ENCODE measurements around the gene BCL2L12.

The BCL2L12 gene

GRCh38 chr19:49642492-49643035 lies 23.2 kb upstream of the BCL2L12 start:
- no peak for DNase-seq

- no peak for DNase-seq
These were observed 22.3 kb upstream of the BCL2L12 start for GRCh38 chr19:49643466-49643865.

- no peak for DNase-seq
These were observed 20.1 kb upstream of the BCL2L12 start for GRCh38 chr19:49645592-49645991.

GRCh38 chr19:49645995-49646394 lies 19.7 kb upstream of the BCL2L12 start:
- DNase-seq, result no peak

- no peak for DNase-seq
These were observed 19.1 kb upstream of the BCL2L12 start for GRCh38 chr19:49646586-49646985.

- no peak for DNase-seq
These were observed 14.5 kb upstream of the BCL2L12 start for GRCh38 chr19:49651029-49651819.

GRCh38 chr19:49651820-49652550 lies 13.7 kb upstream of the BCL2L12 start:
- no peak for DNase-seq

- DNase-seq, result no peak
These were observed 12.9 kb upstream of the BCL2L12 start for GRCh38 chr19:49652551-49653465.

GRCh38 chr19:49653466-49653806 lies 12.3 kb upstream of the BCL2L12 start:
- no peak for DNase-seq

GRCh38 chr19:49654581-49654980 lies 11.2 kb upstream of the BCL2L12 start:
- DNase-seq, result no peak

- no peak for DNase-seq
These were observed 9.9 kb upstream of the BCL2L12 start for GRCh38 chr19:49655570-49656455.

- no peak for DNase-seq
These were observed 9.2 kb upstream of the BCL2L12 start for GRCh38 chr19:49656456-49657109.

- DNase-seq, result no peak
These were observed 8.1 kb upstream of the BCL2L12 start for GRCh38 chr19:49657493-49658138.

GRCh38 chr19:49658139-49658517 lies 7.6 kb upstream of the BCL2L12 start:
- no peak for DNase-seq

GRCh38 chr19:49658566-49659442 lies 6.9 kb upstream of the BCL2L12 start:
- DNase-seq, result no peak

- DNase-seq, result no peak
These were observed 5.3 kb upstream of the BCL2L12 start for GRCh38 chr19:49660338-49660961.

GRCh38 chr19:49662011-49662410 lies 3.7 kb upstream of the BCL2L12 start:
- no peak for DNase-seq

- DNase-seq, result no peak
These were observed 2.5 kb upstream of the BCL2L12 start for GRCh38 chr19:49663224-49663623.

Measured in NCI-H510A (cell line).